Peyer's patch (tissue), 4 donors: ENCODE data around the gene KDM3A. TPM values are rescaled to one million over a fixed set of nuclear protein-coding genes. Genes with fewer than 3 reads are reported as not detected.

Experiments used
- DNase-seq, 3 donors: peaks; one replicate each; pipeline ENCODE4 v3.0.0-alpha.2; 2017 to 2019
- H3K27ac ChIP-seq, 4 donors: fragments of 200-600 bp; sonication (generic); one replicate each; pipeline ENCODE4 v1.5.1; 2016 to 2019
- H3K27me3 ChIP-seq, 2 donors: fragments of 200-600 bp; sonication (generic); one replicate each; pipeline ENCODE4 v1.5.1; 2019
- H3K36me3 ChIP-seq, 3 donors: fragments of 200-600 bp; sonication (generic); one replicate each; pipeline ENCODE4 v1.5.1; 2016 to 2019
- H3K4me1 ChIP-seq, 4 donors: fragments of 200-600 bp; sonication (generic); one replicate each; pipeline ENCODE4 v1.5.1; 2016 to 2019
- H3K4me3 ChIP-seq, 4 donors: fragments of 200-600 bp; sonication (generic); 1 replicate in 3 of 4; 2 replicates in 1 of 4; pipeline ENCODE4 v1.5.1; 2016 to 2019; ENCODE audit warnings: mild to moderate bottlenecking in 1 of 4
- H3K9me3 ChIP-seq, 4 donors: fragments of 200-600 bp; sonication (generic); one replicate each; pipeline ENCODE4 v1.5.1; 2016 to 2019; ENCODE audit warnings: mild to moderate bottlenecking in 1 of 4
- POLR2A ChIP-seq, 2 donors: fragments of 450-650 bp; IDR thresholded peaks; one replicate each; pipeline ENCODE4 v1.5.1; 2017; ENCODE audit warnings: antibody characterized with exemption in 2 of 2, mild to moderate bottlenecking in 2 of 2, moderate library complexity in 2 of 2
- total RNA-seq, 4 donors: library from RNA; depleted of rRNA; stranded (reverse); fragments of >200 nt; gene quantifications; one replicate each; pipeline ENCODE4 v1.1.0, GENCODE V29; 2016
- TF ChIP-seq, protein P1 (sequence below), 6 experiments: fragments of 450-650 bp in 4 of 6; fragments of 200-600 bp in 2 of 6; sonication (generic) in 1 of 6; IDR thresholded peaks; one replicate each; pipeline ENCODE4 v1.5.1; 2017 to 2019; ENCODE audit warnings: antibody characterized with exemption in 6 of 6, mild to moderate bottlenecking in 3 of 6, moderate library complexity in 1 of 6

The KDM3A gene
- total RNA-seq, 4 donors from 2014 or later: 42.9 to 93.1 (median 61.1) TPM

- no peaks in the 10 kb centered on the region for H3K27me3 ChIP-seq
- no peak overlapping the region for H3K4me3 ChIP-seq
- H3K9me3 ChIP-seq: no peaks in the 10 kb centered on the region
- TF ChIP-seq, protein P1, sequence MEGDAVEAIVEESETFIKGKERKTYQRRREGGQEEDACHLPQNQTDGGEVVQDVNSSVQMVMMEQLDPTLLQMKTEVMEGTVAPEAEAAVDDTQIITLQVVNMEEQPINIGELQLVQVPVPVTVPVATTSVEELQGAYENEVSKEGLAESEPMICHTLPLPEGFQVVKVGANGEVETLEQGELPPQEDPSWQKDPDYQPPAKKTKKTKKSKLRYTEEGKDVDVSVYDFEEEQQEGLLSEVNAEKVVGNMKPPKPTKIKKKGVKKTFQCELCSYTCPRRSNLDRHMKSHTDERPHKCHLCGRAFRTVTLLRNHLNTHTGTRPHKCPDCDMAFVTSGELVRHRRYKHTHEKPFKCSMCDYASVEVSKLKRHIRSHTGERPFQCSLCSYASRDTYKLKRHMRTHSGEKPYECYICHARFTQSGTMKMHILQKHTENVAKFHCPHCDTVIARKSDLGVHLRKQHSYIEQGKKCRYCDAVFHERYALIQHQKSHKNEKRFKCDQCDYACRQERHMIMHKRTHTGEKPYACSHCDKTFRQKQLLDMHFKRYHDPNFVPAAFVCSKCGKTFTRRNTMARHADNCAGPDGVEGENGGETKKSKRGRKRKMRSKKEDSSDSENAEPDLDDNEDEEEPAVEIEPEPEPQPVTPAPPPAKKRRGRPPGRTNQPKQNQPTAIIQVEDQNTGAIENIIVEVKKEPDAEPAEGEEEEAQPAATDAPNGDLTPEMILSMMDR (IDR thresholded peaks at IDR 0.05): no peak
- TF ChIP-seq POLR2A (IDR thresholded peaks at IDR 0.05): no peak
- no peak for DNase-seq
- H3K27ac ChIP-seq: no peak overlapping the region
- H3K36me3 ChIP-seq: no peaks in the 10 kb centered on the region
- H3K4me1 ChIP-seq: no peaks in the 10 kb centered on the region
Observed at GRCh38 chr2:86412007-86412406, 29.2 kb upstream of the KDM3A start.

GRCh38 chr2:86413296-86414094 is 27.7 kb upstream of the KDM3A start:
- no peaks in the 10 kb centered on the region for H3K9me3 ChIP-seq
- H3K27ac ChIP-seq: no peak overlapping the region
- no peak for TF ChIP-seq POLR2A (IDR thresholded peaks at IDR 0.05)
- TF ChIP-seq, protein P1 (IDR thresholded peaks at IDR 0.05): no peak
- no peak overlapping the region for H3K4me3 ChIP-seq
- DNase-seq: no peak
- H3K27me3 ChIP-seq: no peaks in the 10 kb centered on the region
- no peaks in the 10 kb centered on the region for H3K36me3 ChIP-seq
- H3K4me1 ChIP-seq: no peaks in the 10 kb centered on the region

- TF ChIP-seq POLR2A (IDR thresholded peaks at IDR 0.05): no peak
- TF ChIP-seq, protein P1 (IDR thresholded peaks at IDR 0.05): no peak
- no peaks in the 10 kb centered on the region for H3K9me3 ChIP-seq
- no peak for DNase-seq
Observed at GRCh38 chr2:86414996-86415395, 26.2 kb upstream of the KDM3A start.

GRCh38 chr2:86416146-86416545 is 25.0 kb upstream of the KDM3A start:
- no peak overlapping the region for H3K27ac ChIP-seq
- H3K27me3 ChIP-seq: no peaks in the 10 kb centered on the region
- H3K36me3 ChIP-seq: no peaks in the 10 kb centered on the region
- TF ChIP-seq, protein P1 (IDR thresholded peaks at IDR 0.05): no peak
- TF ChIP-seq POLR2A (IDR thresholded peaks at IDR 0.05): no peak
- H3K9me3 ChIP-seq: no peaks in the 10 kb centered on the region
- no peaks in the 10 kb centered on the region for H3K4me1 ChIP-seq
- no peak overlapping the region for H3K4me3 ChIP-seq
- no peak for DNase-seq

More at GRCh38 chr2:86414996-86415395, 26.2 kb upstream of the KDM3A start:
- Histone ChIP-seq H3K27me3 (no peaks in the 10 kb centered on the region), H3K4me1 (no peaks in the 10 kb centered on the region), H3K36me3 (no peaks in the 10 kb centered on the region), H3K27ac (no peak overlapping the region), H3K4me3 (no peak overlapping the region)

- no peaks in the 10 kb centered on the region for H3K27me3 ChIP-seq
- no peaks in the 10 kb centered on the region for H3K36me3 ChIP-seq
- no peak for DNase-seq
- TF ChIP-seq POLR2A (IDR thresholded peaks at IDR 0.05): no peak
- TF ChIP-seq, protein P1 (IDR thresholded peaks at IDR 0.05): no peak
- no peaks in the 10 kb centered on the region for H3K9me3 ChIP-seq
- H3K27ac ChIP-seq: no peak overlapping the region
- H3K4me3 ChIP-seq: no peak overlapping the region
- H3K4me1 ChIP-seq: no peaks in the 10 kb centered on the region
Observed at GRCh38 chr2:86417961-86418360, 23.2 kb upstream of the KDM3A start.
